ENCODE results near the gene DUSP12. TPM values are rescaled to one million over a fixed set of nuclear protein-coding genes. Genes with fewer than 3 reads are reported as not detected.

DUSP12 gene
- total RNA-seq, 1 experiment from 2014 or later, result 29.4 TPM

DNA sequence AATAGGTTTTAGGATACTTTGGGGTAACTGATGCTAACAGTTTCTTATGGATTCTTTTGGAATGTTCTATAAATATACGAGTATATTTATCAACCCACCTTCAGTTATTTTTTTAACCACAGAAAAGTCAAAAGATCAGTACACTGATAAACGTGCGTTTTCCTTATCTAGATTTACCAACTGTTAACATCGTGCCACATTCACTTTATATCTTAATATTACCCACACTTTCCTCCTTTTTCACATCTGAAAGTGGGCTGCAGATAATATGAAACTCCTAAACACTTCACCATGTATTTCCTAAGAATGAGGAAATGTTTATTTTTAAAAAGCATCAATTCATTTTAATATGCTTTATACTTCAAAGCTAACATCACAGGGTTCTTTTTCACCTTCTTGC, 24.2 kb downstream of the DUSP12 start:
- H3K9me3 Mint-ChIP-seq, result no peaks in the 10 kb centered on the region
- ChIA-PET POLR2A (no interaction called here), CTCF (no interaction called here)
- ATAC-seq (no peak), DNase-seq (ENCODE audit: low spot score) (no peak)
- H3K27ac Mint-ChIP-seq, result no peak overlapping the region
- no peaks in the 10 kb centered on the region for H3K4me1 Mint-ChIP-seq
- H3K36me3 Mint-ChIP-seq, result no peaks in the 10 kb centered on the region
- TF ChIP-seq CBFB (CRISPR knock-in tag; IDR thresholded peaks at IDR 0.05; ENCODE audit: low read depth) (no peak), FOXK1 (CRISPR knock-in tag; IDR thresholded peaks at IDR 0.05) (no peak), ZNF121 (CRISPR knock-in tag; IDR thresholded peaks at IDR 0.05) (no peak), NR2C2 (CRISPR knock-in tag; IDR thresholded peaks at IDR 0.05) (no peak), ZNF396 (CRISPR knock-in tag; IDR thresholded peaks at IDR 0.05; ENCODE audit: borderline replicate concordance) (no peak), TCF7 (CRISPR knock-in tag; IDR thresholded peaks at IDR 0.05; ENCODE audit: low read depth) (no peak), ZNF317 (CRISPR knock-in tag; IDR thresholded peaks at IDR 0.05; ENCODE audit: borderline replicate concordance, low read depth) (no peak), ETV6 (CRISPR knock-in tag; IDR thresholded peaks at IDR 0.05) (no peak), ZNF416 (CRISPR knock-in tag; IDR thresholded peaks at IDR 0.05) (no peak), SMAD4 (CRISPR knock-in tag; IDR thresholded peaks at IDR 0.05) (no peak), NR3C1 (CRISPR knock-in tag; conservative IDR thresholded peaks at IDR 0.05; ENCODE audit: low read depth) (no peak), ZNF138 (CRISPR knock-in tag; conservative IDR thresholded peaks at IDR 0.05) (no peak)
- TF ChIP-seq, protein P1, sequence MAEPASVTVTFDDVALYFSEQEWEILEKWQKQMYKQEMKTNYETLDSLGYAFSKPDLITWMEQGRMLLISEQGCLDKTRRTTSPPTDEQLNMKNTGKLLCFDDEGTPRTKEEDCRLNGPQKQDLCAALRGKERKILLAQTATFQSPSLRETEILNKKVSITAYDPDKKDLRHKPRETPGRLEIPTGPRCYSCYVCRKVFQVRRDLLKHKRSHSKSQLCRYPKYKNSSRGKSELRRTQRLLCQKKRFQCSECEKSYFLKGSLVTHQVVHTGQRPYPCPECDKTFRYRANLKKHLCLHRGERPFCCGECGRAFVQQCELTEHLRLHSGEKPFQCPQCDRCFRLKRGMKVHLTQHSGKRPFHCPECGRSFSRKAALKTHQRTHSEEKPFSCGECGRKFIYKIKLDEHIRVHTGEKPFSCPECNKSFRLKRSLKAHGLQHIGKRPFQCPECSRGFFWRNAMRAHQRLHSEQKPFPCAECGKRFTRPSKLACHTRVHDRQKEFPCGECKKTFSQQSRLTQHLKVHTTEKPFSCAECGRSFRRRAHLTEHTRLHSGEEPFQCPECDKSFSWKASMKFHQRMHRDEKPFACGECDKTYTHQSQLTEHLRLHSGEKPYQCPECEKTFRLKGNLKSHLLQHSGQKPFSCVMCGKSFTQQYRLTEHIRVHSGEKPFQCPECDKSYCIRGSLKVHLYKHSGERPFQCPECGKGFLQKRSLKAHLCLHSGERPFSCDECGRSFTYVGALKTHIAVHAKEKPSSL (CRISPR knock-in tag; conservative IDR thresholded peaks at IDR 0.05), result no peak
- TF ChIP-seq, protein P2, sequence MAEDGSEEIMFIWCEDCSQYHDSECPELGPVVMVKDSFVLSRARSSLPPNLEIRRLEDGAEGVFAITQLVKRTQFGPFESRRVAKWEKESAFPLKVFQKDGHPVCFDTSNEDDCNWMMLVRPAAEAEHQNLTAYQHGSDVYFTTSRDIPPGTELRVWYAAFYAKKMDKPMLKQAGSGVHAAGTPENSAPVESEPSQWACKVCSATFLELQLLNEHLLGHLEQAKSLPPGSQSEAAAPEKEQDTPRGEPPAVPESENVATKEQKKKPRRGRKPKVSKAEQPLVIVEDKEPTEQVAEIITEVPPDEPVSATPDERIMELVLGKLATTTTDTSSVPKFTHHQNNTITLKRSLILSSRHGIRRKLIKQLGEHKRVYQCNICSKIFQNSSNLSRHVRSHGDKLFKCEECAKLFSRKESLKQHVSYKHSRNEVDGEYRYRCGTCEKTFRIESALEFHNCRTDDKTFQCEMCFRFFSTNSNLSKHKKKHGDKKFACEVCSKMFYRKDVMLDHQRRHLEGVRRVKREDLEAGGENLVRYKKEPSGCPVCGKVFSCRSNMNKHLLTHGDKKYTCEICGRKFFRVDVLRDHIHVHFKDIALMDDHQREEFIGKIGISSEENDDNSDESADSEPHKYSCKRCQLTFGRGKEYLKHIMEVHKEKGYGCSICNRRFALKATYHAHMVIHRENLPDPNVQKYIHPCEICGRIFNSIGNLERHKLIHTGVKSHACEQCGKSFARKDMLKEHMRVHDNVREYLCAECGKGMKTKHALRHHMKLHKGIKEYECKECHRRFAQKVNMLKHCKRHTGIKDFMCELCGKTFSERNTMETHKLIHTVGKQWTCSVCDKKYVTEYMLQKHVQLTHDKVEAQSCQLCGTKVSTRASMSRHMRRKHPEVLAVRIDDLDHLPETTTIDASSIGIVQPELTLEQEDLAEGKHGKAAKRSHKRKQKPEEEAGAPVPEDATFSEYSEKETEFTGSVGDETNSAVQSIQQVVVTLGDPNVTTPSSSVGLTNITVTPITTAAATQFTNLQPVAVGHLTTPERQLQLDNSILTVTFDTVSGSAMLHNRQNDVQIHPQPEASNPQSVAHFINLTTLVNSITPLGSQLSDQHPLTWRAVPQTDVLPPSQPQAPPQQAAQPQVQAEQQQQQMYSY (CRISPR knock-in tag; IDR thresholded peaks at IDR 0.05), result no peak
- TF ChIP-seq, protein P3, sequence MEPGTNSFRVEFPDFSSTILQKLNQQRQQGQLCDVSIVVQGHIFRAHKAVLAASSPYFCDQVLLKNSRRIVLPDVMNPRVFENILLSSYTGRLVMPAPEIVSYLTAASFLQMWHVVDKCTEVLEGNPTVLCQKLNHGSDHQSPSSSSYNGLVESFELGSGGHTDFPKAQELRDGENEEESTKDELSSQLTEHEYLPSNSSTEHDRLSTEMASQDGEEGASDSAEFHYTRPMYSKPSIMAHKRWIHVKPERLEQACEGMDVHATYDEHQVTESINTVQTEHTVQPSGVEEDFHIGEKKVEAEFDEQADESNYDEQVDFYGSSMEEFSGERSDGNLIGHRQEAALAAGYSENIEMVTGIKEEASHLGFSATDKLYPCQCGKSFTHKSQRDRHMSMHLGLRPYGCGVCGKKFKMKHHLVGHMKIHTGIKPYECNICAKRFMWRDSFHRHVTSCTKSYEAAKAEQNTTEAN (CRISPR knock-in tag; IDR thresholded peaks at IDR 0.05), result no peak
- TF ChIP-seq, protein P4, sequence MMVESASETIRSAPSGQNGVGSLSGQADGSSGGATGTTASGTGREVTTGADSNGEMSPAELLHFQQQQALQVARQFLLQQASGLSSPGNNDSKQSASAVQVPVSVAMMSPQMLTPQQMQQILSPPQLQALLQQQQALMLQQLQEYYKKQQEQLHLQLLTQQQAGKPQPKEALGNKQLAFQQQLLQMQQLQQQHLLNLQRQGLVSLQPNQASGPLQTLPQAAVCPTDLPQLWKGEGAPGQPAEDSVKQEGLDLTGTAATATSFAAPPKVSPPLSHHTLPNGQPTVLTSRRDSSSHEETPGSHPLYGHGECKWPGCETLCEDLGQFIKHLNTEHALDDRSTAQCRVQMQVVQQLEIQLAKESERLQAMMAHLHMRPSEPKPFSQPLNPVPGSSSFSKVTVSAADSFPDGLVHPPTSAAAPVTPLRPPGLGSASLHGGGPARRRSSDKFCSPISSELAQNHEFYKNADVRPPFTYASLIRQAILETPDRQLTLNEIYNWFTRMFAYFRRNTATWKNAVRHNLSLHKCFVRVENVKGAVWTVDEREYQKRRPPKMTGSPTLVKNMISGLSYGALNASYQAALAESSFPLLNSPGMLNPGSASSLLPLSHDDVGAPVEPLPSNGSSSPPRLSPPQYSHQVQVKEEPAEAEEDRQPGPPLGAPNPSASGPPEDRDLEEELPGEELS (CRISPR knock-in tag; IDR thresholded peaks at IDR 0.05), result no peak
- TF ChIP-seq, protein P5, sequence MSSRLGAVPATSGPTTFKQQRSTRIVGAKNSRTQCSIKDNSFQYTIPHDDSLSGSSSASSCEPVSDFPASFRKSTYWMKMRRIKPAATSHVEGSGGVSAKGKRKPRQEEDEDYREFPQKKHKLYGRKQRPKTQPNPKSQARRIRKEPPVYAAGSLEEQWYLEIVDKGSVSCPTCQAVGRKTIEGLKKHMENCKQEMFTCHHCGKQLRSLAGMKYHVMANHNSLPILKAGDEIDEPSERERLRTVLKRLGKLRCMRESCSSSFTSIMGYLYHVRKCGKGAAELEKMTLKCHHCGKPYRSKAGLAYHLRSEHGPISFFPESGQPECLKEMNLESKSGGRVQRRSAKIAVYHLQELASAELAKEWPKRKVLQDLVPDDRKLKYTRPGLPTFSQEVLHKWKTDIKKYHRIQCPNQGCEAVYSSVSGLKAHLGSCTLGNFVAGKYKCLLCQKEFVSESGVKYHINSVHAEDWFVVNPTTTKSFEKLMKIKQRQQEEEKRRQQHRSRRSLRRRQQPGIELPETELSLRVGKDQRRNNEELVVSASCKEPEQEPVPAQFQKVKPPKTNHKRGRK (CRISPR knock-in tag; IDR thresholded peaks at IDR 0.05; ENCODE audit: borderline replicate concordance), result no peak
- TF ChIP-seq, protein P6, sequence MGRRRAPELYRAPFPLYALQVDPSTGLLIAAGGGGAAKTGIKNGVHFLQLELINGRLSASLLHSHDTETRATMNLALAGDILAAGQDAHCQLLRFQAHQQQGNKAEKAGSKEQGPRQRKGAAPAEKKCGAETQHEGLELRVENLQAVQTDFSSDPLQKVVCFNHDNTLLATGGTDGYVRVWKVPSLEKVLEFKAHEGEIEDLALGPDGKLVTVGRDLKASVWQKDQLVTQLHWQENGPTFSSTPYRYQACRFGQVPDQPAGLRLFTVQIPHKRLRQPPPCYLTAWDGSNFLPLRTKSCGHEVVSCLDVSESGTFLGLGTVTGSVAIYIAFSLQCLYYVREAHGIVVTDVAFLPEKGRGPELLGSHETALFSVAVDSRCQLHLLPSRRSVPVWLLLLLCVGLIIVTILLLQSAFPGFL (CRISPR knock-in tag; IDR thresholded peaks at IDR 0.05; ENCODE audit: borderline replicate concordance), result no peak
- no peaks in the 10 kb centered on the region for H3K27me3 Mint-ChIP-seq (ENCODE audit: low read depth)
- no peak overlapping the region for H3K4me3 Mint-ChIP-seq
